ENCODE results near the gene CPZ. TPM values are rescaled to one million over a fixed set of nuclear protein-coding genes. Genes with fewer than 3 reads are reported as not detected.
"Not testable (repeated sequence)": the region's sequence is repeated elsewhere in the genome, so short reads cannot be mapped to it uniquely, and the experiment has no call there.

The CPZ gene
- total and polyA plus RNA-seq, 4 donors, result 0.13 to 10.0 (median 2.3) TPM

DNA sequence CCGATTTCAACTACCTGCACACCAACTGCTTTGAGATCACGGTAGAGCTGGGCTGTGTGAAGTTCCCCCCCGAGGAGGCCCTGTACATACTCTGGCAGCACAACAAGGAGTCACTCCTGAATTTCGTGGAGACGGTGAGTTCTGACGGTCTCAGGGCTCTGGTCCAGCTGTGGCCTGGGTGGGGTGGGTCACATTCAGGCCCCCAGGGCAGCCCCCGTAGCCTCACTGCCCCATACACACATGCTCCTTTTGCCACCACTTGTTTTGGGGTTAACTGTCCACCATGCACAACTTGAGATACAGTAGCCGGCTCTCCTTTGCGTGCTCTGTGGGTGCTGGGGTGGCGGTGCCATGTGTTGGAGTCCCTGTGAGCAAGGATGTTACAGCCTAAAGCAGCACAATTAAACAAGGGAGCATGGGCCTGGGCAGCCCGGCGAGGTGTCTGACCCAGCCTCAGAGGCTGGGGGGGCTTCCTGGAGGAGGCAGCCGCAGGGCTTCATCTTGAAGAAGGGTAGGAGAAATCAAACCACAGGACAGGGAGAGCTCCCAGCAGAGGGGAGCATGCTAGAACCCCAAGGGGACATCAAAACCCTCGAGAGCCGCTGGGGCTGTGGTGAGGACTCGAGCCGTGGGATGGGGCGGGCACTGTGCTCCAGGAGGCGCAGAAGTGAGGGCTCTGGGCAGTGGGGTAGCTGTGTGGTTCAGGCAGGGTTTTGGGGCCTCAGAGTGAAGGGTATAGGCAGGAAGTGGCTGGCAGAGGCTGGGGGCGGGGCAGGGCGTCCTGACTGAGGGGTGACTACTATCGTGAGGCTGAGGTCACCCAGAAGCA lies 22.0 kb downstream of the CPZ start:
- H3K27ac ChIP-seq (ENCODE audit: low read depth in 1 of 2, low read length in 2 of 2), result no peak overlapping the region
- no peaks in the 10 kb centered on the region for H3K4me1 ChIP-seq (ENCODE audit: control insufficient read depth in 1 of 2, insufficient read depth in 2 of 2, low read length in 2 of 2)
- H3K9me3 ChIP-seq (ENCODE audit: control insufficient read depth, low read length), result no peaks in the 10 kb centered on the region
- peak; percentile 24 to 62 for DNase-seq
- no peak overlapping the region for H3K4me3 ChIP-seq (ENCODE audit: low read length in 2 of 2)
- no peaks in the 10 kb centered on the region for H3K36me3 ChIP-seq (ENCODE audit: control insufficient read depth in 1 of 2, insufficient read depth in 2 of 2, low read length in 1 of 2)
- intact Hi-C loops (cut with DNase I), result no loop called here
- 91 to 94% methylated on average over 22 of the region's 22 CpGs for WGBS, 2 donors
- no peaks in the 10 kb centered on the region for H3K27me3 ChIP-seq (ENCODE audit: control insufficient read depth in 1 of 2, insufficient read depth in 2 of 2, low read length in 1 of 2)
- ATAC-seq (ENCODE audit: low FRiP score), result no peak

DNA sequence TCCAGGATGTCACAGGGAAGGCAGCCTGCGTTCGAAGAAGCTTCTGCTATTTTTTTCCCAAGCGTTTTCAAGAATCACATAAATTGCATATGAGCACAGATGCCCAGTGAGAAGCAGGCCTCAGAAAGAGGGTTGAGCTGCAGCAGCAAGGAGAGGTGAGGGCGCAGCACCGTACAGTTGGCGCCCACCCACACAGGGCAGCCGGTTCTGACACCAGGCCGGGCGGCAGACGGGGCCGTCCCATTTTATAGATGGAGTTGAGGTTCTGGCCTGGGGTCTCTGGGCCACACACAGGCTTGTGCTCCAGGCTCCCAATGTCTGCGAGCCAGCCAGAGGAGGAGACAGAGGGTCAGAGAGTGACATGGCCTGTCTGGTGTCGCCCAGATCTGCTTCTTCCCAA lies 22.8 kb downstream of the CPZ start:
- Histone ChIP-seq H3K27ac (ENCODE audit: low read depth in 1 of 2, low read length in 2 of 2) (no peak overlapping the region), H3K4me1 (ENCODE audit: control insufficient read depth in 1 of 2, insufficient read depth in 2 of 2, low read length in 2 of 2) (no peaks in the 10 kb centered on the region), H3K9me3 (ENCODE audit: control insufficient read depth, low read length) (no peaks in the 10 kb centered on the region), H3K27me3 (ENCODE audit: control insufficient read depth in 1 of 2, insufficient read depth in 2 of 2, low read length in 1 of 2) (no peaks in the 10 kb centered on the region), H3K36me3 (ENCODE audit: control insufficient read depth in 1 of 2, insufficient read depth in 2 of 2, low read length in 1 of 2) (no peaks in the 10 kb centered on the region), H3K4me3 (ENCODE audit: low read length in 2 of 2) (no peak overlapping the region)
- peak; percentile 34 to 57 for DNase-seq
- ATAC-seq (ENCODE audit: low FRiP score), result no peak
- 82 to 89% methylated on average over 13 of the region's 13 CpGs for WGBS, 2 donors
- intact Hi-C loops (cut with DNase I), result no loop called here

DNA sequence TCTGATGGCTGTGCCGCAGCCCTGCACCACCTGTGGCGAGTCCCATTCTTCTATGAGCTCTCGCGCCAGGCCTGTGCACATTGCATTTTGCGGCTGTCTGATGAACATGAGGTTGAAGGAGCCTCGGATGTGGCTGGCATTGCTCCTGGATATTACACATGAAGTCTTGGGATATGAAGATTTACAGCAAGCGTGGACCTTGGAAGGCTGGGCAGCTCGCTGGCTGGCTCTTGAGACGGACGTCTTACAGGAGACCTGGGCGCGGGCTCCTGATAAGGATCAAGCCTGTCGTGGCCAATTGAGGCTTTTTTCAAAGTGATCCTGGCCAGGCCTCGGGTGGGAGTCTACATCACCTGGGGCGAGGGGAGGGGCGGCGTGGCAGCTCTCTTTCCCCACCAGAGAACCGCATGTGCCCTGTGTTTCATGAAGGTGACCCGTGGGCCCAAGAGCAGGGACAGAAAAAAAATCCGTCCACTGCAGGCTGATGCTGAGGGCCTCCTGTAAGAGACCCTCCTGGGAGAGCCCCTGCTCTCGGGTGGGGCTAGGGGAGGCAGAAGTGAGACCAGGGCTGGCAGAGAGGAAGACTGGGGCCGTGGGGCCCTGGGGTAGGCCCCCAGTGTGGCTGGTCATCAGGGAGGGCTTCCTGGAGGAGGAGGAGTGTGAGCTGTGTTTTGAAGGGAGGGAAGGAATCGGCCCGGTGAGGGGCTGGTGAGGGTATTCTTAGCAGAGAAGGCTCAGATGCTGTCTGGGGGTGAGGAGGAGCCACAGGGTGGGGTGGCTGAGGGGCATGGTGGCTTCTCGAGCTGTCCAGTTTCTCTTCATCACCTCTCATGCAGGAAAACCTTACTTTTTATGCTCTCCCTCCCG lies 23.6 kb downstream of the CPZ start:
- DNase-seq, result peak; percentile 32 to 55
- Histone ChIP-seq H3K4me1 (ENCODE audit: control insufficient read depth in 1 of 2, insufficient read depth in 2 of 2, low read length in 2 of 2) (no peaks in the 10 kb centered on the region), H3K4me3 (ENCODE audit: low read length in 2 of 2) (no peak overlapping the region), H3K27me3 (ENCODE audit: control insufficient read depth in 1 of 2, insufficient read depth in 2 of 2, low read length in 1 of 2) (no peaks in the 10 kb centered on the region), H3K9me3 (ENCODE audit: control insufficient read depth, low read length) (no peaks in the 10 kb centered on the region), H3K36me3 (ENCODE audit: control insufficient read depth in 1 of 2, insufficient read depth in 2 of 2, low read length in 1 of 2) (no peaks in the 10 kb centered on the region), H3K27ac (ENCODE audit: low read depth in 1 of 2, low read length in 2 of 2) (no peak overlapping the region)
- intact Hi-C loops (cut with DNase I), result no loop called here
- whole genome bisulfite sequencing, 2 donors, result 77 to 80% methylated on average over 26 of the region's 26 CpGs
- no peak for ATAC-seq (ENCODE audit: low FRiP score)

DNA sequence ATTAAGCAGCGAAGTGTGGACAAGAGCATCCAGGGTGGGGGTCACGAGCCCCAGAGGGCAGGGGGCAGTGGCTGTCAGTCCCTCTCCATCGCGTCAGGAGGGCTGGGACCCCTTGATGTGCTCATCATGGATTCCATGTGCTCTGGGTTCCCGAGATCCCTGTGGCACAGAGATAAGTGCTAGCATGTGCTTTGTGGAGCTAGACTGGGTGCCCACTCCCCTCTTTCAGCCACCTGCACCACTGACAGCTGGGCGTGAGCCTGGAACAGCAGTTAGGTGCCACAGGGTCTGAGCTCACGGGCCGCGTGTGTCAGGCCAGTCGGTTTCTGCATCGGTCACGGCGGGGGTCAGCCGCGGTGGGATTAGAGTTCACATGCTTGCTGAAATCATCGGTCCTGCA lies 24.3 kb downstream of the CPZ start:
- H3K36me3 ChIP-seq (ENCODE audit: control insufficient read depth in 1 of 2, insufficient read depth in 2 of 2, low read length in 1 of 2), result no peaks in the 10 kb centered on the region
- intact Hi-C loops (cut with DNase I), result no loop called here

DNA sequence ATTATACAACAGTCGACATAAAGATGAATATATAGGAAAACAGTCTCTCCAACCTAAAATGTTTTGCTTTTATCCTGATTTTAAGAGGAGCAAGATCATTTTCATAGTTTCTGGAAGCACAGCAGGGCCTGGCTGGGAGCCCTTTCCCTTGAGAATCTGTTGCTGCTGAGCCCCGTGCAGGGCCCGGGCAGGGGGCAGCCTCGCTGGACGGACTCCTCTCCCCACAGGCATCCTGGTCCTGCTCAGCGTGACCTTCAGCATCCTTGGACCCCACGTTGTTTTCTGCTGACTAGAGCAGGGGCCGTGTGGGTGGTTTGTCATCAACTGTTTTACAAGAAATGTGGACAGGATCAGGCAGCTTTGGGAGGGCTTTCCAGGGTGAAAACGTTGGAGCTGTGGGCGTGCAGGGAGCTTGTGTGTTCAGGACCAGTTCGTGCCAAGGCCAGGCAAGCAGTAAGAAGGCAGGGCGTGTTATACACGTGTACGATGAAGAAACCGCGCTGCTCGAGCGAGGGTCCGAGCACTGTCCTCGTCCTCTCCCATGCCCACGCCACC lies 25.0 kb downstream of the CPZ start:
- Histone ChIP-seq H3K9me3 (ENCODE audit: control insufficient read depth, low read length) (no peaks in the 10 kb centered on the region), H3K4me3 (ENCODE audit: low read length in 2 of 2) (no peak overlapping the region), H3K4me1 (ENCODE audit: control insufficient read depth in 1 of 2, insufficient read depth in 2 of 2, low read length in 2 of 2) (no peaks in the 10 kb centered on the region), H3K36me3 (ENCODE audit: control insufficient read depth in 1 of 2, insufficient read depth in 2 of 2, low read length in 1 of 2) (no peaks in the 10 kb centered on the region), H3K27ac (ENCODE audit: low read depth in 1 of 2, low read length in 2 of 2) (no peak overlapping the region), H3K27me3 (ENCODE audit: control insufficient read depth in 1 of 2, insufficient read depth in 2 of 2, low read length in 1 of 2) (no peaks in the 10 kb centered on the region)
- ATAC-seq (ENCODE audit: low FRiP score), result no peak
- intact Hi-C loops (cut with DNase I), result no loop called here
- 65 to 67% methylated on average over 21 of the region's 21 CpGs for WGBS, 2 donors
- DNase-seq, result peak; percentile 11 to 49

More for the DNA sequence above, 24.3 kb downstream of the CPZ start:
- H3K27ac ChIP-seq (ENCODE audit: low read depth in 1 of 2, low read length in 2 of 2), result no peak overlapping the region
- no peaks in the 10 kb centered on the region for H3K9me3 ChIP-seq (ENCODE audit: control insufficient read depth, low read length)
- H3K4me3 ChIP-seq (ENCODE audit: low read length in 2 of 2), result no peak overlapping the region
- 82% methylated on average over 16 of the region's 16 CpGs for WGBS, 2 donors
- no peaks in the 10 kb centered on the region for H3K4me1 ChIP-seq (ENCODE audit: control insufficient read depth in 1 of 2, insufficient read depth in 2 of 2, low read length in 2 of 2)
- no peak for ATAC-seq (ENCODE audit: low FRiP score)
- DNase-seq, result peak; percentile 18 to 64
- no peaks in the 10 kb centered on the region for H3K27me3 ChIP-seq (ENCODE audit: control insufficient read depth in 1 of 2, insufficient read depth in 2 of 2, low read length in 1 of 2)

DNA sequence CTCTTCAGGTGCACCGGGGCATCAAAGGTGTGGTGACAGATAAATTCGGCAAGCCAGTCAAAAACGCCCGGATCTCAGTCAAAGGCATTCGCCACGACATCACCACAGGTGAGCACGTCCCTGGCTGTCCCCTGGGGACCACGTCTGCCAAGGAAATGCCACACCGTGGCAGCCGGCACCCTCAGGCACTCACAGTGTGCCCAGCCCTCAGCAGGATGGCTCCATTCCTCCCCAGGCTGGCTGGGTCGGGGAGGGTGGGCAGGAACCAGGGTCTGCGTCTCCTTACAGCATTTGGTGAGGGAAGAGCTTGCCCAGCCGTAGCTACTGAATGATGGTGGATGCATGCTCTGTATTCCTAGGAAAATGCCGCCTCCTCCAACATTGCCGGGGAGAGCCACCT lies 25.9 kb downstream of the CPZ start:
- Histone ChIP-seq H3K27ac (ENCODE audit: low read depth in 1 of 2, low read length in 2 of 2) (no peak overlapping the region), H3K36me3 (ENCODE audit: control insufficient read depth in 1 of 2, insufficient read depth in 2 of 2, low read length in 1 of 2) (no peaks in the 10 kb centered on the region), H3K27me3 (ENCODE audit: control insufficient read depth in 1 of 2, insufficient read depth in 2 of 2, low read length in 1 of 2) (no peaks in the 10 kb centered on the region), H3K9me3 (ENCODE audit: control insufficient read depth, low read length) (no peaks in the 10 kb centered on the region), H3K4me1 (ENCODE audit: control insufficient read depth in 1 of 2, insufficient read depth in 2 of 2, low read length in 2 of 2) (no peaks in the 10 kb centered on the region), H3K4me3 (ENCODE audit: low read length in 2 of 2) (no peak overlapping the region)
- no peak for ATAC-seq (ENCODE audit: low FRiP score)
- WGBS, 2 donors, result 83 to 90% methylated on average over 15 of the region's 15 CpGs
- intact Hi-C loops (cut with DNase I), result no loop called here
- peak in 1 of 2 donors; percentile 63 for DNase-seq

DNA sequence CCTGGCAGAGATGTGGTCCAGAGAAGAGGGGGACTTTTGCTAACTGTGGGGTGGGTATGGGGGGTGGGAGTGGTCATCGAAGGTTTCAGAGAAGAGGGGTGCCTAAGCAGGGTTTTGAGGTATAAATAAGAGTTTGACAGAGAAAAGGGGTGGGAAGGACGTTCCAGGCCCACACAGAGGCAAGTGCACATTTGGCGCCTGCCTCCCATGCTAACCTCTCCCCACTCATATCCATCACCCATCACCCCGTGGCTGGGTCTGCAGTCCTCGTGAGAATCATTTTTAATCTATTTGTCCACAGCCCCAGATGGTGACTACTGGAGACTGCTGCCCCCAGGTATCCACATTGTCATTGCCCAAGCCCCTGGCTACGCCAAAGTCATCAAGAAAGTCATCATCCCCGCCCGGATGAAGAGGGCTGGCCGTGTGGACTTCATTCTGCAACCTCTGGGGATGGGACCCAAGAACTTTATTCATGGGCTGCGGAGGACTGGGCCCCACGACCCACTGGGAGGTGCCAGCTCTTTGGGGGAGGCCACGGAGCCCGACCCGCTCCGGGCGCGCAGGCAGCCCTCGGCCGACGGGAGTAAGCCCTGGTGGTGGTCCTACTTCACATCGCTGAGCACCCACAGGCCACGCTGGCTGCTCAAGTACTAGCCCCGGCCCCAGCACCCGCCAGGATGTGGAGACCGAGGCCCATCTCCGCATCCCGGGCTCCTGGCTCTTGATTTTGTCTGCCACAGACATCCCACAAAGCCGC lies 26.6 kb downstream of the CPZ start:
- no peaks in the 10 kb centered on the region for H3K27me3 ChIP-seq (ENCODE audit: control insufficient read depth in 1 of 2, insufficient read depth in 2 of 2, low read length in 1 of 2)
- no peak overlapping the region for H3K27ac ChIP-seq (ENCODE audit: low read depth in 1 of 2, low read length in 2 of 2)
- H3K36me3 ChIP-seq (ENCODE audit: control insufficient read depth in 1 of 2, insufficient read depth in 2 of 2, low read length in 1 of 2), result no peaks in the 10 kb centered on the region
- peak in 1 of 2 donors; percentile 60 for DNase-seq
- 90 to 91% methylated on average over 28 of the region's 28 CpGs for WGBS, 2 donors
- no peaks in the 10 kb centered on the region for H3K9me3 ChIP-seq (ENCODE audit: control insufficient read depth, low read length)
- no peak overlapping the region for H3K4me3 ChIP-seq (ENCODE audit: low read length in 2 of 2)
- intact Hi-C loops (cut with DNase I), result no loop called here
- ATAC-seq (ENCODE audit: low FRiP score), result no peak
- H3K4me1 ChIP-seq (ENCODE audit: control insufficient read depth in 1 of 2, insufficient read depth in 2 of 2, low read length in 2 of 2), result no peaks in the 10 kb centered on the region

DNA sequence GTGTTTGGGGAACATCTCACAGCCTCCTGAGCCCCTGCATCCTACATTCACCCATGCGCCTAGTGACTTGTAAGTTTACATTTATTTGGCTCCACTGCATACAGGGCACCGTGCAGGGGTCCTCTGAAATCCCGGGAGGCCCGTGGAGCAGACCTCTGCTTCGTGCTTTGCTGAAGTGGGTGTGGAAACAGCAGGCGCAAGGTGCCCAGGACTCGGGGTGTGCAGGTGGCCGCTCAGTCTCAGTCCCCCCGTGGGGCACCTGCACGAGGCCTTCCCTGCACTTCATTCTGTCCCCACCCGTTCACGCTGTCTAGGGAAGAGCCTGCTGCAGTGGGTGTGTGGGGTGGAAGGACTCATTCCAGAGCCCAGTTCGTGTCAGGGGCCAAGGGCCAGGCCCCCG lies 28.6 kb downstream of the CPZ start:
- ATAC-seq (ENCODE audit: low FRiP score); H3K36me3 ChIP-seq (ENCODE audit: control insufficient read depth in 1 of 2, insufficient read depth in 2 of 2, low read length in 1 of 2); H3K9me3 ChIP-seq (ENCODE audit: control insufficient read depth, low read length); intact Hi-C loops (cut with DNase I); H3K4me3 ChIP-seq (ENCODE audit: low read length in 2 of 2); H3K27ac ChIP-seq (ENCODE audit: low read depth in 1 of 2, low read length in 2 of 2); H3K27me3 ChIP-seq (ENCODE audit: control insufficient read depth in 1 of 2, insufficient read depth in 2 of 2, low read length in 1 of 2); H3K4me1 ChIP-seq (ENCODE audit: control insufficient read depth in 1 of 2, insufficient read depth in 2 of 2, low read length in 2 of 2): not testable (repeated sequence)
- peak in 1 of 2 donors; percentile 69 for DNase-seq
- WGBS, 2 donors, result 70 to 90% methylated on average over 7 of the region's 14 CpGs

Measured in aorta (tissue), 5 donors.